SU-DHL-6 (cell line): ENCODE measurements around the gene RNF8.
"Not testable (repeated sequence)": the region's sequence is repeated elsewhere in the genome, so short reads cannot be mapped to it uniquely, and the experiment has no call there.

Experiments used
- H2AFZ ChIP-seq: fragments of 200-600 bp; sonication (generic); 2 replicates; pipeline ENCODE4 v1.6.1; 2014; ENCODE audit warnings: low read depth, mild to moderate bottlenecking, moderate library complexity, mixed read lengths, antibody characterized with exemption, low read length; ENCODE audit not compliant: severe bottlenecking
- H3F3A ChIP-seq: fragments of 200-600 bp; shearing (Covaris generic); 2 replicates; pipeline ENCODE4 v1.6.0; 2016; ENCODE audit warnings: antibody characterized with exemption, mild to moderate bottlenecking; ENCODE audit not compliant: insufficient read depth
- H3K27ac ChIP-seq: fragments of 200-600 bp; sonication (generic); 2 replicates; pipeline ENCODE4 v1.5.1; 2016; ENCODE audit warnings: low read depth, mild to moderate bottlenecking, low read length, moderate library complexity, mixed read lengths
- H3K27me3 ChIP-seq: fragments of 200-600 bp; sonication (generic), shearing (Covaris generic); 2 replicates; pipeline ENCODE4 v1.6.0; 2014; ENCODE audit warnings: mild to moderate bottlenecking, low read length
- H3K36me3 ChIP-seq: fragments of 200-600 bp; sonication (generic); 2 replicates; pipeline ENCODE4 v1.6.1; 2014; ENCODE audit warnings: mild to moderate bottlenecking, low read length, mixed read lengths
- H3K4me2 ChIP-seq: fragments of 300-600, 200-600 bp; shearing (Covaris generic), sonication (generic); 2 replicates; pipeline ENCODE4 v1.6.0; 2014; ENCODE audit warnings: low read length, low read depth, mild to moderate bottlenecking; ENCODE audit not compliant: poor library complexity, severe bottlenecking
- H3K4me3 ChIP-seq: fragments of 200-600 bp; sonication (generic); 2 replicates; pipeline ENCODE4 v1.5.1; 2014; ENCODE audit warnings: antibody characterized with exemption, low read length, mild to moderate bottlenecking, mixed read lengths; ENCODE audit not compliant: insufficient read depth, poor library complexity, severe bottlenecking
- H3K79me2 ChIP-seq: fragments of 200-600 bp; sonication (generic); 2 replicates; pipeline ENCODE4 v1.6.1; 2014; ENCODE audit warnings: mild to moderate bottlenecking, low read length, moderate library complexity; ENCODE audit not compliant: insufficient read depth
- H3K9ac ChIP-seq: fragments of 200-600 bp; sonication (generic); 2 replicates; pipeline ENCODE4 v1.7.0; 2014; ENCODE audit warnings: mild to moderate bottlenecking, low read length
- H3K9me2 ChIP-seq: fragments of 200-600 bp; sonication (generic); replicated peaks from 2 replicates; pipeline ENCODE4 v1.6.1; 2014; ENCODE audit warnings: low read length; ENCODE audit not compliant: insufficient read depth
- H3K9me3 ChIP-seq: fragments of 200-600 bp; sonication (generic); 2 replicates; pipeline ENCODE4 v1.6.1; 2014; ENCODE audit warnings: low read length, mixed read lengths; ENCODE audit not compliant: insufficient read depth
- H4K20me1 ChIP-seq: fragments of 200-600 bp; sonication (generic); 2 replicates; pipeline ENCODE4 v1.6.1; 2014; ENCODE audit warnings: low read depth, mild to moderate bottlenecking, antibody characterized with exemption, low read length, moderate library complexity, mixed read lengths
- CTCF ChIP-seq: fragments of 200-600 bp; sonication (generic); IDR thresholded peaks from one replicate; pipeline ENCODE4 v1.5.1; 2017; ENCODE audit warnings: antibody characterized with exemption, mild to moderate bottlenecking, low read length, moderate library complexity; ENCODE audit not compliant: insufficient read depth, poor library complexity, severe bottlenecking
- EZH2phosphoT487 ChIP-seq: fragments of 200-600 bp; sonication (generic), shearing (Covaris generic); conservative IDR thresholded peaks from 2 replicates; pipeline ENCODE4 v1.6.1; 2018; ENCODE audit warnings: mild to moderate bottlenecking, antibody characterized with exemption, low read length, moderate library complexity, mixed read lengths

The RNF8 gene

GRCh38 chr6:37340639-37340943 lies 13.2 kb upstream of the RNF8 start:
- H3K4me3 ChIP-seq, result no peak overlapping the region
- no peaks in the 10 kb centered on the region for H3K27me3 ChIP-seq
- no peaks in the 10 kb centered on the region for H3K9me3 ChIP-seq
- H3K36me3 ChIP-seq, result no peaks in the 10 kb centered on the region
- TF ChIP-seq CTCF, result no peak
- TF ChIP-seq EZH2phosphoT487, result no peak
- no peaks in the 10 kb centered on the region for H4K20me1 ChIP-seq
- no peaks in the 10 kb centered on the region for H3F3A ChIP-seq
- H3K27ac ChIP-seq, result no peak overlapping the region
- no peak overlapping the region for H2AFZ ChIP-seq
- H3K9ac ChIP-seq, result no peak overlapping the region
- H3K4me2 ChIP-seq, result no peak overlapping the region
- no peaks in the 10 kb centered on the region for H3K9me2 ChIP-seq
- no peaks in the 10 kb centered on the region for H3K79me2 ChIP-seq

GRCh38 chr6:37343248-37343647 lies 10.5 kb upstream of the RNF8 start:
- Histone ChIP-seq H3K9ac (no peak overlapping the region), H3K36me3 (no peaks in the 10 kb centered on the region), H3K27me3 (no peaks in the 10 kb centered on the region), H4K20me1 (no peaks in the 10 kb centered on the region), H3K9me3 (no peaks in the 10 kb centered on the region), H3F3A (no peaks in the 10 kb centered on the region), H3K9me2 (no peaks in the 10 kb centered on the region), H3K27ac (no peak overlapping the region), H3K4me2 (no peak overlapping the region), H3K79me2 (no peaks in the 10 kb centered on the region), H3K4me3 (no peak overlapping the region), H2AFZ (no peak overlapping the region)
- no peak for TF ChIP-seq CTCF
- TF ChIP-seq EZH2phosphoT487, result no peak

GRCh38 chr6:37344308-37344707 lies 9.5 kb upstream of the RNF8 start:
- no peak for TF ChIP-seq CTCF
- no peak for TF ChIP-seq EZH2phosphoT487

GRCh38 chr6:37345804-37346203 lies 8.0 kb upstream of the RNF8 start:
- H2AFZ ChIP-seq, H3K27me3 ChIP-seq, H3K9me3 ChIP-seq, H3F3A ChIP-seq, H3K27ac ChIP-seq, H3K9me2 ChIP-seq, H3K4me3 ChIP-seq, H4K20me1 ChIP-seq, H3K79me2 ChIP-seq, H3K9ac ChIP-seq, H3K36me3 ChIP-seq, H3K4me2 ChIP-seq: not testable (repeated sequence)

More at GRCh38 chr6:37344308-37344707, 9.5 kb upstream of the RNF8 start:
- no peak overlapping the region for H3K9ac ChIP-seq
- H3F3A ChIP-seq, result no peaks in the 10 kb centered on the region
- H3K9me3 ChIP-seq, result no peaks in the 10 kb centered on the region
- H3K27me3 ChIP-seq, result no peaks in the 10 kb centered on the region
- H3K9me2 ChIP-seq, result no peaks in the 10 kb centered on the region
- no peaks in the 10 kb centered on the region for H4K20me1 ChIP-seq
- no peak overlapping the region for H2AFZ ChIP-seq
- no peak overlapping the region for H3K27ac ChIP-seq
- no peak overlapping the region for H3K4me2 ChIP-seq
- H3K79me2 ChIP-seq, result no peaks in the 10 kb centered on the region
- no peaks in the 10 kb centered on the region for H3K36me3 ChIP-seq
- no peak overlapping the region for H3K4me3 ChIP-seq
